IPS-18c (cell line): ENCODE results near the gene FOXO4.

Experiments used
- H3K4me3 ChIP-seq: 2 replicates; pipeline ENCODE4 v1.7.0; 2013; ENCODE audit warnings: low read depth, mild to moderate bottlenecking, low read length, moderate library complexity; ENCODE audit not compliant: insufficient read depth
- H3K9me3 ChIP-seq: one replicate; pipeline ENCODE4 v1.6.1; 2013; ENCODE audit warnings: mild to moderate bottlenecking, low read length, moderate library complexity; ENCODE audit not compliant: control insufficient read depth, insufficient read depth

Gene FOXO4

GRCh38 chrX:71095981-71096759 is 519 bp downstream of the FOXO4 start:
- Histone ChIP-seq H3K9me3 (no peaks in the 10 kb centered on the region), H3K4me3 (peak overlapping the region; percentile 45)

- Histone ChIP-seq H3K9me3 (peaks cover 4% of the 10 kb centered on the region), H3K4me3 (peak overlapping the region; percentile 45)
Measured at GRCh38 chrX:71096760-71097032, 1.0 kb downstream of the FOXO4 start.

- peaks cover 5% of the 10 kb centered on the region for H3K9me3 ChIP-seq
- no peak overlapping the region for H3K4me3 ChIP-seq
Measured at GRCh38 chrX:71098302-71098701, 2.7 kb downstream of the FOXO4 start.

GRCh38 chrX:71098951-71099506 is 3.4 kb downstream of the FOXO4 start:
- H3K4me3 ChIP-seq, result no peak overlapping the region
- H3K9me3 ChIP-seq, result peaks cover 5% of the 10 kb centered on the region

- peaks cover 5% of the 10 kb centered on the region for H3K9me3 ChIP-seq
- H3K4me3 ChIP-seq, result no peak overlapping the region
Measured at GRCh38 chrX:71099736-71100135, 4.1 kb downstream of the FOXO4 start.

GRCh38 chrX:71100581-71101505 is 5.2 kb downstream of the FOXO4 start:
- Histone ChIP-seq H3K4me3 (no peak overlapping the region), H3K9me3 (peaks cover 7% of the 10 kb centered on the region)

- Histone ChIP-seq H3K9me3 (peaks cover 7% of the 10 kb centered on the region), H3K4me3 (no peak overlapping the region; the same call in 1 of the 2 replicates)
Measured at GRCh38 chrX:71102292-71102691, 6.6 kb downstream of the FOXO4 start.

- Histone ChIP-seq H3K9me3 (peaks cover 7% of the 10 kb centered on the region), H3K4me3 (no peak overlapping the region; the same call in 1 of the 2 replicates)
Measured at GRCh38 chrX:71103110-71103983, 7.7 kb downstream of the FOXO4 start.

GRCh38 chrX:71105628-71106027 is 10.0 kb downstream of the FOXO4 start:
- H3K9me3 ChIP-seq, result peaks cover 7% of the 10 kb centered on the region
- no peak overlapping the region for H3K4me3 ChIP-seq

GRCh38 chrX:71106427-71106826 is 10.8 kb downstream of the FOXO4 start, which contains the start of gene CXorf65:
CXorf65 (minus strand) TSS chrX:71106740; CDS start chrX:71106556, 184 bp downstream.
- H3K9me3 ChIP-seq, result peaks cover 5% of the 10 kb centered on the region
- no peak within 1 kb of the TSS; the same call in 1 of the 2 replicates for H3K4me3 ChIP-seq

GRCh38 chrX:71107245-71107644 is 11.6 kb downstream of the FOXO4 start:
- Histone ChIP-seq H3K9me3 (peaks cover 2% of the 10 kb centered on the region), H3K4me3 (no peak overlapping the region)

- H3K9me3 ChIP-seq, result peaks cover 2% of the 10 kb centered on the region
- H3K4me3 ChIP-seq, result no peak overlapping the region
Measured at GRCh38 chrX:71107762-71108360, 12.2 kb downstream of the FOXO4 start.

- H3K9me3 ChIP-seq, result peaks cover 5% of the 10 kb centered on the region
- H3K4me3 ChIP-seq, result no peak overlapping the region
Measured at GRCh38 chrX:71109051-71109450, 13.4 kb downstream of the FOXO4 start.

GRCh38 chrX:71111141-71111843 is 15.6 kb downstream of the FOXO4 start, which contains the start of gene IL2RG:
IL2RG (minus strand) TSS chrX:71111577; CDS start chrX:71111539, 38 bp downstream.
- Histone ChIP-seq H3K4me3 (no peak within 1 kb of the TSS), H3K9me3 (peaks cover 2% of the 10 kb centered on the region)

- H3K9me3 ChIP-seq, result peaks cover 2% of the 10 kb centered on the region
- H3K4me3 ChIP-seq, result no peak overlapping the region
Measured at GRCh38 chrX:71111921-71112431, 16.3 kb downstream of the FOXO4 start.

GRCh38 chrX:71117358-71117757 is 21.7 kb downstream of the FOXO4 start:
- no peak overlapping the region for H3K4me3 ChIP-seq
- H3K9me3 ChIP-seq, result peaks cover 9% of the 10 kb centered on the region
